ENCODE results near the gene USP30.

The USP30 gene

DNA sequence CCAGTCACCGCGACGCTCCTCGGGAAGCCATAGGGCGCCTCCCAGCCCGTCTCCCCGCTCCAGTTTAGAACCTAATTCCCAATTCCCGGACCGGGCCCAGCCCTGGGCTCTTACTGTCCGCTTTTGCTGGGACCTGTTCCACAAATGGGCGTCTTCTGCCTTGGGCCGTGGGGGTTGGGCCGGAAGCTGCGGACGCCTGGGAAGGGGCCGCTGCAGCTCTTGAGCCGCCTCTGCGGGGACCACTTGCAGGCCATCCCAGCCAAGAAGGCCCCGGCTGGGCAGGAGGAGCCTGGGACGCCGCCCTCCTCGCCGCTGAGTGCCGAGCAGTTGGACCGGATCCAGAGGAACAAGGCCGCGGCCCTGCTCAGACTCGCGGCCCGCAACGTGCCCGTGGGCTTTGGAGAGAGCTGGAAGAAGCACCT lies 45.8 kb downstream of the USP30 start:
- no peak for DNase-seq

DNA sequence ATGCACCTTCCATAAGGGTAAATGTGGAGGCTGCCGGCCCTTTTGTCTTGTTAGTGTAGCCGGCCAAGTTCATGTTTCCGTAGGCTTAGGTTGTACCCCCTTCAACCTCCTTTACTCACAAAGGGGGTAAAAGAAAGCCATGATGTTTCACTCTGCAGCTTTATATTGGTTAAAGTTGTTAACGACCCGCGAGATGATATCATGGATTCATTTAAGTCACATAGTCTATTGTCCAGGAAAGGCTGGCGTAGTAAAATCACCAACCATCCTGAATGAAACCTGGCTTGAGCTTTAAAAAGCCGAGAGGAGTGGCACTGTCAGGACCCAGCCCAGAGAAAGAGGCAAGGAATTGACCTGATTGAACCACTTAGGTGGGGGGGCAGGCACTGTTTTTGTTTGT lies 46.3 kb downstream of the USP30 start:
- DNase-seq = no peak

DNA sequence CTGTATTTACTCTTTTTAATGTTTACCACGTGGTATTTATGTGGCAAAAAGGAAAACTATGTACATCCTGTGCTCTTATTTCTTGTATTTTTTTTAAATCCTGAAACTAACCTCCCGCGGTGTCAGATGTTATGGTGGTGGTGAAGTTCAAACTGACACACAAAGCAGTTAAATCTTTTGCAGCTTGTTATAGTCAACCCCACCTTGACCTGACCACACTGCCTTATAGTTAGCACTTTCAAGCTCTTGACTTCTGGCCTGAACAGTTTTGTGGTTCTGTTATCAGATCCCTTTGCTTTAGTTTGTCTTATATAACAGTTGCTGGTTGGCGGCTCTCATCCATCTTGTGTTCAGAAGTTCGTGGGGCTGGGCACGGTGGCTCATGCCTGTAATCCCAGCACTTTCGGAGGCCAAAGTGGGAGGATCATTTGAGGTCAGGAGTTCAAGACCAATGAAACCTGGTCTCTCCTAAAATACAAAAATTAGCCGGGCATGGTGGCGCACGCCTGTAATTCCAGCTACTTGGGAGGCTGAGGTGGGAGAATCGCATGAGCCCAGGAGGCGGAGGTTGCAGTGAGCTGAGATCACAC lies 47.1 kb downstream of the USP30 start:
- no peak for DNase-seq

DNA sequence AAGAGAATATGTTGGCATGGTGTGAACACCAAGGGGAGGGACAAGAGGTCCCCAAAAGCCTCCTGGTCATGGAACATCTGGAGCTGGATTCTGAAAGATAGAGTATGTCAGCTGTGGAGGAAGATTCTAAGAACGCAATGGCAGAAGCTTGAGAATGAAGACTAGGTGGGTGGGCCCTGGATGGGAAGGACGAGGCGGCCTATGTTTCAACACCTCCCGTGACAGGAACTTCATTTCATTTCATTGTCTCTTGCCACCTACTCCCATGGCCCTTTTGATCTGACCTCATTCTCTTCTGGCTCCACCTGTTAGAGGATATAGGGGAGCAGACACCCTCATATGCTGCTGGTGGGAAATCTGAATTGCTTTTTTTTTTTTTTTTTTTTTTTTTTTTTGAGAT lies 48.4 kb downstream of the USP30 start:
- DNase-seq = no peak

DNA sequence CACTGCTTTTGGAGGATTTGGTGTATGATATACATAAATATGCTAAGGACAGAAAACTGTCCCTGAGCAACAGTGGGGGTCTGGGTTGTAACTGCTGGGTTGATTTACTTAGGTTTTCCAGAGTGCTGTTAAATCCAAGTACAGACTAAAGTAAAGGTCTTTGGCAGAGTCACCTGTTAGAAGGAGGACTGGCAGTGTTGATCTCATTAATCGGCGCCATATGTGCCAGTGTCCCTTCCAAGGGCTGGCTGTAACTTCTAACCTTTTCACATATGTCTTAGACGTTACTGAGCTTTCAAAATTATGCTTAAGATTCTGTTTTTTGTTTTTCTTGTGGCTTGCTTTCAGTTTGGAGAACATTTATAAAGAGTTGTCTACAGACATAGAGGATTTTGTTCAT lies 50.1 kb downstream of the USP30 start:
- no peak for DNase-seq

DNA sequence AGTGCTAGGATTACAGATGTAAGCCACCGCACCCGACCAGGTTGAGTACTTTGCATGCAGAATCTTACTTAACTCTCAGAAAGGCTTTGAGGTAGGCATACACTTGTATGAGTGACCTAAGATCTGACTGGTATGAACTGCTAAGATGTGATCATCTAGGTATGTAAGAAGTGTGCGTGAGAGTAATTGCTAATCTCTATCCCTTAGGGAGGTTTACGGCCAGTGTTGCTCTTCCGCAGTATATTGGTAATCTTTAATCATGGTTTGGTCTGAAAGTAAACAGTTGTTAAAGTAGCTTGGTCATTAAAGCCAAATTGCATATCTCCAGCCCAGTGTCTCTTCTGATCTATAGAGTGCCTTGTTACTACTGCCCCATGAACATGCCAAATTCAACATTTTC lies 52.8 kb downstream of the USP30 start:
- no peak for DNase-seq

DNA sequence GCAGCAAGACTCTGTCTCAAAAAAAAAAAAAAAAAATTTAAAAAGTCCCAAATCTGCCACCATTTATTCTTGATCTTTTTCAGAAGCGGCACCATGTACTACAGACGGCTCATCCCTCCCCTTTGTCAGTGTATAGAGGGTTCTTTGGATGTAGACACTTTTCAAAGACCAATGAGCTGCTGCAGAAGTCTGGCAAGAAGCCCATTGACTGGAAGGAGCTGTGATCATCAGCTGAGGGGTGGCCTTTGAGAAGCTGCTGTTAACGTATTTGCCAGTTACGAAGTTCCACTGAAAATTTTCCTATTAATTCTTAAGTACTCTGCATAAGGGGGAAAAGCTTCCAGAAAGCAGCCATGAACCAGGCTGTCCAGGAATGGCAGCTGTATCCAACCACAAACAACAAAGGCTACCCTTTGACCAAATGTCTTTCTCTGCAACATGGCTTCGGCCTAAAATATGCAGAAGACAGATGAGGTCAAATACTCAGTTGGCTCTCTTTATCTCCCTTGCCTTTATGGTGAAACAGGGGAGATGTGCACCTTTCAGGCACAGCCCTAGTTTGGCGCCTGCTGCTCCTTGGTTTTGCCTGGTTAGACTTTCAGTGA lies 57.5 kb downstream of the USP30 start:
- DNase-seq = no peak

DNA sequence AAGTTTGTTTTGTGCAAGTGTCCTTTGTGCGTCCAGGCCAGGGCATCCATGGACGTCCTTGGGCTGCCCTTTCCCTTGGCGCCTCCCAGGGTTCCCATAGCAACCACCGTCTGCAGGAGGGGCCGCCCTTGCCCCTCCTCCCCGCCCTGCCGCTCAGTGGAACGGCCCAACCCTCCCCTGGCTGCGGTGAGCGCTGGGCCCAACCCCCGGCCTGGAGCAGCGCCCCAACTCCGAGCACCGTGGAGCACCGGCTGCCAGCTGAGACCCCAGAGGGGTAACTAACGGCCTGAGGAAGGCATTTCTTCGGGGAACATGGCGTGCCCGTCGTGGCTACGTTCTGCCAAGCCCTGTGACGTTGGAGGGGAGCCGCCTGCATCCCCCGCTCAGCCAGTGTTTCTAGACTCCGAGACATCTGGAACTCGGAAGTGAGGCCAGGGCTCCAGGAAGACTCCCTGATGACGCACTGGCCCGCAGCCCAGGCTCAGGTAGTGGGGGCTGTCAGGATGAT lies 58.7 kb downstream of the USP30 start:
- peak; percentile 61 to 70 for DNase-seq

DNA sequence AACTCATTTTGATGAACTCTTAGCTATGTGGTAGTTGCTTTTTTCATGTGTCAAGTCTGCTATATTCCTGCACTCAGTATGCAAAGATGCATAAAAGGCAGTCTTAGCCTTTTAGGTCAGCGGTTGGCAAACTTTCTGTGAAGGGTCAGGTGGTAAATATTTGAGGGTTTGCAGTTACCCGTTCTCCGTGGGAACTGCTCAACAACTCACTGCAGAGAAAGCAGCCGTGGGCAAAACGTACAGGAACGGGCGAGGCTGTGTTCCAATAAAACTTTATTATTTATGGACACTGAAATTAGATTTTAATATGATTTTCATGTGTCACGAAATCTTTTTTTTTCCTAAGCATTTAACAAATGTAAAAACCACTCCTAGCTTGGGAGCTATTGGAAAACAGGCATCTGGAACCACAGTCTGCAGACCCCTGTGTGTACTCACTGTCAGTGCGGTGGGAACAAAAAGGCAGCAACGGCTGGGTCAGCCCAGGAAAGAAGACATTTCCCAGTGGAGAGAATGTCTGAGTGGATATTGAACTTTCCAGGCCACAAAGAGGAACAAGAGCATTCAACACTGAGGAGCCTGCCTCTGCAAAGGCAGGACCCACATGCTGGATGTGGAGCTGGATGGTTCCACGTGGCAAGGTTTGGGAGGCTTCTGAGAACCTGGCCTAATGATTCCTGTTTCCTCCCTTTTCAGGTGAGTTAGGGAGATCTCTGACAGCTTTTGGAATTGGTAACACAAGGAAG lies 60.5 kb downstream of the USP30 start:
- no peak for DNase-seq

DNA sequence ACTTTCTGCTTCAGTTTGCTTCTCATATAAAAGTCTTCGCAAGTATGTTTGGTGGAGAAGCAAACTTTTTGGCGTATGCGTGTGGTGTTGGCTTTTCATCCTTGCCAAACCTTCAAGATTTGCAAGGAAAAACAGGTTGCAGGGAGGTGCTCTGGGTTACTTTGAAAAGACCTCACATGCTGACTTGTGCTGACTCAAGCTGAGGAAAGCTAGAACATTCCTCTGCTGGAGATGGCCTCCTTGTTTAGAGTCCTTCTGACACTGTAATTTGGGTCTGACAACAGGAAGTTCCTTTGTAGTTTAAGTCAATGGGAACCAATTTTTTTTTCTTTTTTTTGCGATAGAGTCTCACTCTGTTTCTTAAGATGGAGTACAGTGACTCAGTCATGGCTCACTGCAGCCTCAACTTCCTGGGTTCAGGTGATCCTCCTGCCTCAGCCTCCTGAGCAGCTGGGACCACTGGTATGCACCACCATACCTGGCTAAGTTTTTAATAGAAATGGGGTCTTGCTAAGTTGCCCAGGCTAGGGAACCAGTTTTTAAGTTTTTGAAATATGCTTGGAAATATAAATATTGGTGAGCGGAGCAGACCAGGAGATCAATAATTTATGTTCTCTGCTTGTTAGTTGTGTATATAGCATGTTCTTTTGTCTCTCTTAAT lies 61.4 kb downstream of the USP30 start:
- no peak for DNase-seq

DNA sequence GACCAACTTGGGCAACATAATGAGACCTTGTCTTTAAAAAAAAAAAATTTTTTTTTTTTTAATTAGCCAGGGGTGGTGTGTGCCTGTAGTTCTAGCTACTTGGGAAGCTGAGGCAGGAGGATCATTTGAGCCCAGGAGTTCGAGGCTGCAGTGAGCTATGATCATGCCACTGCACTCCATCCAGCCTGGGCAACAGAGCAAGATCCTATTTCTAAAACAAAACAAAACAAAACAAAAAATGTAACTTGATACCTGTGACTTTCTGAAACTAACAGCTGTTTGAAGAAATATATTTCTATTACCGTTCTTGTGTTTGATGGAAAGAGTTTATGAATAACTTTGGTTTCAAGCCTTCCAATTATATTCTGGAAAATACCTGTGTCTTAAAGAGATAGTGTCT lies 62.3 kb downstream of the USP30 start:
- no peak for DNase-seq

DNA sequence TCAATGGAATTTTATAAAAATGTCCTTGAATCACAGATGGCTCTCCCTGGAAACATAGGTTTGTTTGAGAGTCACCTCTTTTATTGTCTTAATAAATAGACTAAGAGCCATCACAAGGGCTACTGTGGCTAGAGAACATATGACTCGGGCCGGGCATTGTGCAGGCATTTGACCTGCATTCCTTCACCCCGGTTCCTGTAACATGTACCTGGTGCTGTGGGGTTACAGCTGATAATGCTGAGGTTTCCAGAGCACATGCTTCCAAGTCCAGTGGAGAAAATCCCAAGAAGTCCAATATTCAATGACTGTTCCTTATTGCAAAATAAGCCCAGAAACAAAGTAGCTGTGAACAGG lies 63.0 kb downstream of the USP30 start:
- DNase-seq = no peak

DNA sequence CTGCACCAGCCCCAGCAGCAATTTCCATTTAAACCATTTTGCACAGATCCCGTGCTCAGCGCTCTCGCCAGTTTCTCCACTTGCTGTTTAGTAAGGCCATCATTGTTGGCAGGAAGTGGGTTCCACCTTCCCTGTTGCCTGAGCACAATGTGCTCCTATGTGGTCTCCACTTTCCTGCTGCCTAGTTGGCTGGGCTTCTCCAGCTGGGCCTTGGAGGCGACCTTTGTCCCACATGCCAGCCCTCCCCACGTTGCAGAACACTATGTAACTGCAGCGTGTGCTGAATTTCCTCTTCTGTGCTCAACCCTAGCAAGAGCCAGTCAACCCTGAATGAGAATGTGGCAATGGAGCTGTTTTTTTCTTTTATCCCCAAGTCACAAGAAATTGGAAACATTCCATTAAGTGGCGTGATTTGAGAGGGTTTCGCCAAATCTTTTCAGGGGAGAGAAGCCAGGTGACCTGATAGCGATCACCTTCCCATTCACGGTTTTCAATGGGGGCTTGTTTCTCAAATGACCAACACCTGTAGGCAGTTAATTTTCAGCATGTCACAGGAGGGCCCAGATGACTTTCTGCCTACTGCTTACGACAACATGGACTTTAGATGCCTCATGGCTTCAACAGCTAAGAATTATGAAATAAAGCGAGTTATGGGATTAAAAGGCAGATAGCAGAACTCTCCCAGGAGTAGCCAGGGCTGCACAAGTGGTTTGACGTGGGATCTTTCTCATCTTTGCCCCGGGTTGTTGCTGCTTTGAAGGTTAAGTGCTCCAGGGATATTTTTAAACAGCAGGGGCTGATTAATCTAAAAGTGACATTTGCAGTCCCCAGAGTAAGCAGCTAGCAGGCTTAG lies 63.6 kb downstream of the USP30 start, which contains the start of gene ACACB:
ACACB (plus strand) TSS at position 830 of the 853 bp plus-strand sequence. CDS start 22,819 bp downstream, outside the sequence.
- no peak for DNase-seq

DNA sequence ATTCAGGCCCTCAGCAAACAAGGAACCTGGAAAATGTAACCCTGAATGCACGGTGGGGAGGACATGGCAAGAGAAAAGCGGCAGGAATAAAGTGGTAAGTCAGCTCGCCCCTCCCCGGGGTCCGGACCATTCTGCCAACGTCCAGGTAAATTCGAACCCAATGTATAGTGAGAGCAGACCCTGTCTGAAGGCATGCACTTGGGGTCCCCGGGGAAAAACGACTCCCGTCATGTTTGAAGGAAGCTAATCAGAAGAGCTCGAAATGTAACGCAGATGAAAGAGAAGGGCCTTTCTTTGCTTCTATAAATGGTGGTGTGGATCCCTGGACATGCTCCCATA lies 64.2 kb downstream of the USP30 start:
- DNase-seq = no peak

DNA sequence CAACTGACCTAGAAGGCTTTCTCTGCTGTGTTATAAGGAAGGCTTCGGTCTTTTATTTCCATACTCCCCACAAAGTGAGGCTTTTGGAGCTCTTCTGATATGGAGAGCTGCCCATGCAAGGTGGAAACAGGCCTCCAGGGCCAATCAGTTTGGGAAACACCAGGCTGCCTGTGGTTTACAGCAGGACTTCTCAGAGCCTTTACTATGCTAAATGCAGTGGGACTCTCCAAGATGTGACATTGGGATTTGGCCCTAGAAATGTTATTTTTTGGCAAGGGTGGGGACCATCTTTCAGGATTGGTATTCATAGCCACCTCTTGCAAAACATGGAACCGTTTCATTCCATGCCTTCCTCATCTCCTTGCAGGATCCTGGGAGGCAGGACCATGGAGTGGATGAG lies 67.7 kb downstream of the USP30 start:
- DNase-seq = no peak

DNA sequence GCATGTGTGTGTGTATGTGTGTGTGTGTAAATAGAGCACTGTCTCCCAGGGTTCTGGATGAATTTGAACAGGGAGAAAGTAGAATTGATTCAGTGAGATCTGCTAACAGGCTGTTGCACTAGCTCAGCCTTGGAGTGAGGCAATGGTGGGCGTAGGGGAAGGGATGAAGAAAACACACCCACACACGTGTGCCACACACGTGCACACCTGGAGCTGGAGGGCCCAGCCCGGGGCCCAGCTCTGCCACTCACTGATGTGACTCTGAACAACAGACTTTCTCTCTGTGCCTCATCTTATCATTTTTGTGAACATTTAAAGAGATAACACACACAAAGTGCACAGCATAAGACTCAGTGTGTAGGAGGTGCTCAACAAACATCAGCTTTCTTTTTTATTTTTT lies 68.2 kb downstream of the USP30 start:
- no peak for DNase-seq

DNA sequence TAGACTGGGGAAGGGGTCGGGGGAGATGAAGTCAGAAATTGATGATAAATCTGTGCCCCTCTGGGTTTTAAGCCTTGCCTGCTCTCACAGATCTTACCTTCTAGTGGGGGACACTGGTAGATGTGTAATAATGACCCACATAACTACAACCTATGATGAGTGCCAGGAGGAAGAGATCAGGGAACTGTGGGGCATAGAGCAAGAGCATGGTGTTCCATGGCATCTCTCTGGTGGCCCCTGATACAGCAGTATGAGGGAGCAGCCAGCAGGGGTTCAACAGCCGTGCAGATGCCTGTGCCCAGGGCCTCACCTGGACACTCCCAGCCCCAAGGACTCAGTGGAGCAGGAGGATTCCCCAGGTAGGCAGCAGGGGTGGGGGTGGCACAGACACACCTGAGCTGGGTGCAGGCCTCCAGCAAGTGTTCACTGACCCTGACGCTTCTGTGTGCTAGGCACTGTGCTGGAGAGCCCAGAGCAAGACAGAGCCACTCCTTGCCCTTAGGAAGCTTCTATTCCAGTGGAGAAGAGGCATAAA lies 69.0 kb downstream of the USP30 start:
- DNase-seq = no peak

DNA sequence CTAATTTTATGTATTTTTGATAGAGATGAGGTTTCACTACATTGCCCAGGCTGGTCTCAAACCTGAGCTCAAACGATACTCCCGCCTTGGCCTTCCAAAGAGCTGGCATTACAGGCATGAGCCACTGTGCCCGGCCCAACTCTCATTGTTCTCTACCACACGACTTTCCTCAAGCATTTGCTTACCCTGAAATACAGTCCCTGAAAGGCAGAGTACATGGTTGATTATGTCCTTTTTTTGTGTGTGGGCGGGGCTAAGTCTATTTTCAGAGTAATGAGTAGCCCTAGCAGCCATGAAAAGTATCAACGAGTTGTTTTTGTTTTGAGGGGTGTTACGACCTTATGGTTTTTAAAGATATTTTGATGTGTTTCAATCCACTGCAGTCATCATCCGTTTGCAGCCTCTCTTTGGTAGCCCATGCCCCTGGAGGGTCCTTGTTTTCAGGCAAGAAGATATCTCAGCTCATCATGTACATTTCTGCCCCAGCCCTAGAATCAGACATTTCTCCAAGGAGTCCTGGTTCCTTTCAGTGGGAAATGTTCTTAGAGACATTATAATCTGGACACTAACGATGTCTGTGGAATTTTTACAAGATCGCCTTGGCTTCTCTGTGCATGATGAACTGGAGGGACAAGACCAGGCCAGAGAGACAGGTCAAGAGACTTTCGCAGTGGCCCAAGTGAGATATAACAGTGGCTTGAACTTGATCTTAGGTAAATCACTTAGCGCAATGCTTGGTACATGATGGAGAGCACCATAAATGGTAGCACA lies 72.7 kb downstream of the USP30 start:
- DNase-seq = no peak

DNA sequence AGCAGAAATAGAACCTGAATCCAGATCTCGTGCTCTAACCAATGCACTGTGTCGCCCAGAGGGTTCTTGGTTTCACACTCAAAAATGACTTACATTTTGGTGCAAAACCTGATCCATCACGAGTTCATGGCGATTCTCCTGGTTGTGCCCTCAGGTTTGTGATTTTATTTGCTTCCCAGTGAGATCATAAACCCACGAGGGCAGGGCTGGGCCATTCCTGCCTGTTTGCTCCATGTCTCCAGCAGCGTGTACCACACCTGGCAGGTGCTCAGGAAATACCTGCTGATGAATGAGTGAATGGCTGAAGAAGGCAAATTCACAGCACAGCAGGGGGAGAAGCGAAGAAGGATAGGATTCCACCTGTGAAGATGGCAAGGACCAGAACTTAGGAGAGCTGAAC lies 73.4 kb downstream of the USP30 start:
- DNase-seq = no peak

DNA sequence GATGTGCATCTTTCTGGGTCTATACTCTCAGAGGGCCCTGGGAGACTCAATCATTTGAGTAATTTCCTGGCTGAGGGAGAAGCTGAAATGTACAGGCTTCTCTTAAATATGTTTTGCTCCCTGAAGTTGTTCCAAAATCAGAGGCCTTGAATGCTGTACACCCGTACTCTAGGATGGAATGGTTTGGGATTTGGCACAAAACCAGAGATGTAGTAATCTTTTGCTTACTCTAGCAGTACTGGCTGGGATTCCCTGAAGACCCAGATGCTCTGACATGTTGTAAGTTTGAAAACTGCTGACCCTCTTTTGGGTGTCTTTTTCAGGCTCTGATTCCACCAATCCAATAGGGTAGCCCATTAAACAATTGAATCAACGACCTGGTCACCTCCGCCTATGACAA lies 74.4 kb downstream of the USP30 start:
- DNase-seq = no peak

DNA sequence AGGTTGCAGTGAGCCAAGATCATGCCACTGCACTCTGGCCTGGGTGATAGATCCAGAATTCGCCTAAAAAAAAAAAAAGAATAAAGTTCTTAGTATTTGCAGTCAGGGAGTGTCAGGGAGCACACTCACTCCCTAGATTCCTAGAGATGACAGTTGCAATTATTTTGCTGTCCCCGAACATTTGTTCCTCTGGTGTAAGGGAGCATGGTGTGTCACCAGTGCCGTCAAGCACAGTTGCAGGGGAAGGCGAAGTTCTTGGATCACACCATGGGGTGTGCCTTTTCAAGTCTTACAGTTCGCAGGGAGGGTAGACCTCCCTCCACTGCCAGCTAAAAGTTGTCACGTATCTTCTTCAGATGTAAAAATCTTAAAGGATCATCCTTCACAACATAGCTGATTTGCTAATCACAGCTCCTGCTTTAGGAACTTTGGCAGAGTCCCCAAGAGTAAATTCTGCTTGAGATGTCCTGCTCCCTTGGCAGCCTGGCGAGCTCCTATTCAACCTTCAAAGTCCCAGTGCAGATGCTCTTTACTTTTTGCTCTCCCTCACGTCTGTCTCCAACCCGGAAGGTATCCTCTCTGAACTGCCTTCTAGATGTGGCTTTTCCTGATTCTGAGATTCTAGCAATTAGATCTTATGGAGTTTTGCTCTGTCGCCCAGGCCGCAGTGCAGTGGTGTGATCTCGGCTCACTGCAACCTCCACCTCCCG lies 75.3 kb downstream of the USP30 start:
- DNase-seq = no peak
